HG03097 (cell line): ENCODE measurements around the gene HK3.

Source experiments
- ATAC-seq: cut with Tn5 transposase; IDR thresholded peaks from one replicate; pipeline ENCODE4 v1.9.1; 2021; ENCODE audit not compliant: unreplicated experiment, low FRiP score

The HK3 gene

DNA sequence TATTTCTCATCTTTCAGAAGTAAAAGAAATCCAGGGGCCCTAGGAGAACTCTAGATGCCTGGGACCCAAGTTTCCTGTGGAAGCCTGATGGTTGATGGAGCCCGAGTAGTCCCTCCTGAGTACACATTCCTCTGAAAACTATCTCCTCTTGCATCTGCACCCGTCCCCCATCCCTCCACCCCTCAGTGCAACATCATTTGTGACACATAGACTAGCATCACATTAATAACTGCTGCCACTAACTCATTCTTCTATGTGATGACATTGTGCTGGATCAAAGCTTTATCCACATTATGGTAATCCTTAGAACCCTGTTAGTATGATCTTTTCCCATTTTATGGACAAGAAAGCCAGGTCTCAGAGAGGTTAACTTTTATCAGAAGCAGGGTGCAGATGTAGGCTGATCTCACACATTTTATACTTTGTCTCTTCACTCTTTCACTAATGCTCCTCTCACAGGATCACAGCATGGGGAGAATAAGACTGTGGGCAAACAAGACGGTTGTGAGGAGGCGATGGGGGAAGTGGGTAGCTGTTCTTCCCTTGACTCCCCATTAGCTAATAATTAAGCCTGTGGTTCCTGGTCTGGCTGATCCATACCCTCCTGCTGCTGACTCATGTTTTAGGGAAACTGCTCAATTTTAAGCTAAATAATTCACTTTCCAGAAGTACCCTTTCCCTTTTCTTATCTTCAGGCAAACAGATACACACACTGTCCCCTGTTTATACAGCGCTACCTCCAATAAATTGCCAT, 3.9 kb upstream of the HK3 start:
- ATAC-seq, result no peak

DNA sequence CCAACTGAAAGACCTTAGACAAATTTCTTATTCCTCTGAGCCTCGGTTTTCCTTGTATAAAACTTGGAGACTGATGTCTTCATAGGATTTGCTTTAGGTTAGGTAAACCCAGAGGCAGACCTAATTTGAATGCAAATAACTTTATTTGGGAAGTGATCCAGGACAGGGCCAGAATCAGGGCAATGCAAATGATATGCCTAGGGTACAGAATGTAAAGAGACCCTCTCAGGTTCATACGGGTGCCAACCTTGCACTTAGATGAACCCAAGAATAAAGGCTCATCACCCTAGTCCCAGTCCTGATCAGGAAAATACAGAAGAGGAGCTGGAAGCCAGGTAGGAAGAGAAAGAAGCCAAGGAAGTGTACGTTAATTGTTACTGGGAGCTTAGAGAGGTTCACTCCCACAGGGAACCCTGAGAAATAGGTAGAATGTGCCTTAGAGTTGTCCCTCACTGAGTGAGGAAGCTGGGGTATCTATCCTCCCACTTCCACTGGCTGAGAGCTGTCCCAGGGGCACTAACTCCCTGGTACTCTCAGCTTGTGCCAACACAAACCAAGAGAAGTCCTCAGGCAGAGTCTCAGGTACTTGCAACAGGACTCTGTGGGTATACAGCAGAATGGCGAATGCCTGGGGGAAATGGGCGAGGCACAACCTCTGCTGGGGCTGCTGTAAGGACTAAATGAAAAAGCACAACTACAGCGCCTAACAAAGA, 3.1 kb upstream of the HK3 start:
- ATAC-seq, result no peak

DNA sequence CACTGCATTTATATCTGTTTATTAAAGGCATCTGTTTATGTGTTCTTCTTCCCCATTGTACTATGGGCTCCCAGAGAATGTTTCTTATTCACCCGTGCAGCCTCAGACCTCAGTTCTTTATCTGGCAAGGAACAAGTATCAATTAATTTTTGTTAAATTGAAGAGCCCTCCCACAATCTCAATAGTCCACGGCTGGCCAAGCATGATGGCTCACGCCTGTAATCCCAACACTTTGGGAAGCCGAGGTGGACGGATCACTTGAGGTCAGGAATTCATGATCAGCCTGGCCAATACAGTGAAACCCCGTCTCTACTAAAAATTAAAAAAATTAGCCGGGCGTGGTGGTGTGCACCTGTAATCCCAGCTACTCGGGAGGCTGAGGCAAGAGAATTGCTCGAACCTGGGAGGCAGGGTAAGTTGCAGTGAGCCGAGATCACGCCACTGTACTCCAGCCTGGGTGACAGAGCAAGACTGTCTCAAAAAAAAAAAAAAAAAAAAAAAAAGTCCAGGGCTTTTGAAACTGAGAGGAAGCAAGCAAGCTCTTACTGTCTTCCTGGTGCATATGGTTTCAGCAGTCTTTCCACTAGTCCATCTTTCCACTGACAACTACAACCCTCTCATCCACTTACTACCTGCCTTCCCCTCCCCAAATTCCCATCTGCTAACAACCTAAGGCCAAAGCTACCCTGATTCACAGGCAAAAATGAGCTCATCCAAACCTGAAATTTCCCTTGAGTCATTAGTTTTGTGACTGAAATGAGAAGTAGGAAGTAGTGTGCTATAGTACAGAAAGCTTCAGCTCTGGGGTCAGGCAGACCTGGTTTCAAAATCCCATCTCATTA, 2.3 kb upstream of the HK3 start:
- no peak for ATAC-seq

DNA sequence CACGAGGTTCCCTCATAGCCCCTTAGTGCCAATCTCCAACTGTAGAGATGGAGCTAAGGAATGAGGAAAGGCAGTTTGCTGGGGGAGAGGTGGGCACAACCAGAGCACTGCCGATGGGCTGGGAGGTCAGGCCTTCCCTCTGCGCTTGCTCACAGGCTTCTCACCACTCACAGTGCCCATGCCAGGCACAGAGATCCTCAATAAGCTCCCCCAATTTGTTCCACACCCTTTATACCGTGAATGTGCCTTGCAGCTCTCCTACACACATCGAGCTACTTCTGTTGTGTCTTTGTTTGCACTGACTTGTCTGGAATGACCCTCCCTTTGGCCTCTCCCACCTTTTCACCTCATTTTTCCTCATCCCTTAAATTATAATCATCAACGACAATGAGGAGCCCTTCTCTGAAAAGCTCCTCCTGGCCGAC, 1.6 kb upstream of the HK3 start:
- ATAC-seq, result no peak

DNA sequence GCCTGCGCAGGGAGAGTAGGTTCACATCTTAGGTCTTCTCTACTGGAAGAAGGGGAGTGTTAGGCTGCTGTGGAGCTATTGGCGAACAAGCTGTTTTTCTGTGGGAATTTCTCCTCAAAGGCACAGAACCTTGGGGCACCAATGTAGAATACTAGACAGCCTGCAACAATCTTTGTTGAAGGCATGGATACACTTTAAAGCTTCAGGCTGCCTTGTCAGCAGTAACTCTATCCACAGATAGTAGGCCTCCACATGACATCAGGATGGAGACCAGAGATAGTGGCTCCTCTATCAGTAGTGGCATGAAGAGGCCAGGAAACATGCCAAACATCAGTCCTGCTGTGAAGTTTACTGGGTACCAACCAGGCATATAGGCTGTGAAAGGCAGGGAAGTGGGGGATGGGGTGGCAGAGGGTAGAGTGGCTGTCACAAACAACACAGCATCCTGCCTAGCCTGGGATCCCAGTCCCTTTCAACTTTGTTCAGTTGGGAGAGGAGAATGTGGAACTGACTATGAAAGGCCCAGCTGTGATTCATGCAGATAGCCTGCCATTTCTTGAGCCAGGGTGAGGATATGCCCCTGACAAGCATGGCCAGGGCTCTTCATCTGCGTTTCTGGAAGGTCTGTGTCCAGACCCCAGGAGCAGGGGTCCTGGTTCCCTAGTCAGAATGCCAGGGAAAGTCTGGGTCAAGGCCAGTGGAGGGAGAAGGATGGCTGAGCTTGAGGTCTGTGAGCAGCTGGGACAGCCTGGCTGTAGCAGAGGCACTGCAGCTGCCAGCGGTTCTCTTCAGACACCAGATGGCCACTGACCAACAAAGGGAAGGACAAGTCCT, 1.0 kb upstream of the HK3 start:
- ATAC-seq, result no peak

DNA sequence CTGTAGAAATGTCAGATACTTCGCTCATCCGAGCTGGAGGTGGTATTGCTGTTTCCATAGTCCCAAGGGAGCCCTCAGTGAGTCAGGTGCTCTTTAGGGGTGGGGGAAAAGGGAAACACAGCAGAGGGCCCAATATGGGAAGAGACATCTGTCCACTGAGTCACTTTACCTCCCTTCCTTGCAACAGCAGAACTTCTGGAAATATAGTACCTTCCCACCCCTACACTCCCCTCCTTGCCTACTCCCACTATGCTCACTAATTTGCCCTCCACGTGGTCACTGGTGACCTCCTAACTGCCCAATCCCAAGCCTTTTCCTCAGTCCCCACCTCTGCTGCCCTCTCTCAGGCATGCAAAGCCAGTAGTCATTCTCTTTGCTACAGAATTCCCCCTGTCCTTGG, 1.9 kb downstream of the HK3 start:
- no peak for ATAC-seq

DNA sequence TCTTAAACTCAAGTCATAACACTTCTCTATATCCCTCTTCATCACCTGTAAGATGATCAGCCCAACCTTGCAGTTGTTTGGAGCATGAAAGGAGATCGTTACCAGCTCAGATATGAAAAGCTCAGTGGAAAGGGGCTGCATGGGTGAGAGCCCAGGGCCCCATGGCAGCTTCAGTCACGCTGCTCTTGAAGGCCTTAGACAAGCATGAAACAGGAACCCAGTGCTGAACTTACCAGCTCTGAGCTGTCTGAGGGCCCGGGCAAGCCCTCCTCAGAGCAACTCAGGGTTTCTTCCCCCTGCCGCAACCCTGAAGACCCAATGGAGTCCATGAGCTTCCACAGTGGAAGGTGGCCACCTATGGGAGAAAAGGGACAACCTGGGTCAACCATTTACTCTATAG, 3.3 kb downstream of the HK3 start:
- ATAC-seq, result no peak

DNA sequence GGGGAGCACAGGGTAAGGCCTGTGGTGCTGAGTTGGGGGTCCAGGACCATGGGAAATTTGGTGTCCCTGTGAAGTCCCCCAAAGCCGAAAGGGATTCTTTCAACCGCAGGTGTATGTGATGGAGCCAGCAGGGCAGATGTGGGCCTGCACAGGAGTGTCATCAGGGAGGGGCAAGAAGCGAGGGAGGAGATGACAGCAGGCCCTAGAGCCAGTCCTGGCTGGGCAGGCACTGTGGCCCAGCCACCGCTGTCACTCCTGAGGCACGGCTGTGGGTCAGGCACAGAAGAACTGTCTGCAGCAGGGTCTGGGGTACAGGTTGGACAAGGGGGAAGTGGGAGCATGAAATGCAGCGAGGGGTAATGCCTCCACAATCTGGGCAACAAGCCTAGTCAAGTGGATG, 4.8 kb downstream of the HK3 start:
- no peak for ATAC-seq

DNA sequence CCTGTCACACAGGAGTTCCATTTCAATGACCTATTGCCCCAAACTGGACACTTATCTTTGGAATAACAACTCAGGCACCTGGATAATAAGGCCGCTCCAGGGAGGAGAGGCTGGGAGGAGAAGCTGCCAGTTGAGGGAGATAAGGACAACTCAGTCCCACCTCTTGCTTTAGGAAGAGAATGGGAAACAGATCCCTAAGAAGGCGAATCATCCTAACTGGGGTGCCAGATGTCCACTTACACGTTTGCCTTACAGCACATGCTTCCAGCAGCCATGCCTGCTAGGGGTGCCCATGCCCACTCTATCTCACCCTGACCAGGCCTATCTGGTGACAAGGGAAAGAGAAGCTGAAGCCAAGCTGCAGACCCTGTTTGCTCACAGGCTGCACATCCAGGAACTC, 6.5 kb downstream of the HK3 start:
- no peak for ATAC-seq

DNA sequence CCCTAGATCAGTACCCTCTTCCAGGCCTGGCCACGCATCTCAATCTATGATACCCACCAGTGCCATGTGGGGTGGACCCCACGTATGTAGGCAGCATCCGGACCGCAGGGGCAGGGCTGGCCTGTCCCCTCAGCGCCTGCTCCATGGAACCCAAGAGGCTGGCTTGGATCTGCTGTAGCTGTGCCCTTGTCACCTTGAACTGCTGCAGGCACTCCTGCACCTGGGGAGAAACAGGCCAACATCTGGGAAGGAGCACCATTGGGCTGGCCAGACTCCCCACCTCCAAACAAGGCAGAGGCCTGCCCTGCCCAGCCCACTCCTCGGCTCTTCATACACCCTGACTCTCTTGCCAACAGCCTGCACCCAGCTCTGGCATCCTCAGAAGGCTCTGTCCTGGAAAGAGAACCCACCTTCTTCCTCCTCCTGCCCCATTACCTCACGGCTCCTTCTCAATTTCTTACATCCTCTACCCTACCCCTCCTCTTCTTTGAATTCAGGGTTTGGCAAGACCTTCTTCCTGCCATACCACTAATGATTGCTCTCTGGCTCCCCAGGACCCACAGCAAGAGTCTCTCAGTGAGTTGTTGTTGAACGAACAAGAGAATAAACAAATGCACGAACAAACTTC, 7.7 kb downstream of the HK3 start:
- no peak for ATAC-seq

DNA sequence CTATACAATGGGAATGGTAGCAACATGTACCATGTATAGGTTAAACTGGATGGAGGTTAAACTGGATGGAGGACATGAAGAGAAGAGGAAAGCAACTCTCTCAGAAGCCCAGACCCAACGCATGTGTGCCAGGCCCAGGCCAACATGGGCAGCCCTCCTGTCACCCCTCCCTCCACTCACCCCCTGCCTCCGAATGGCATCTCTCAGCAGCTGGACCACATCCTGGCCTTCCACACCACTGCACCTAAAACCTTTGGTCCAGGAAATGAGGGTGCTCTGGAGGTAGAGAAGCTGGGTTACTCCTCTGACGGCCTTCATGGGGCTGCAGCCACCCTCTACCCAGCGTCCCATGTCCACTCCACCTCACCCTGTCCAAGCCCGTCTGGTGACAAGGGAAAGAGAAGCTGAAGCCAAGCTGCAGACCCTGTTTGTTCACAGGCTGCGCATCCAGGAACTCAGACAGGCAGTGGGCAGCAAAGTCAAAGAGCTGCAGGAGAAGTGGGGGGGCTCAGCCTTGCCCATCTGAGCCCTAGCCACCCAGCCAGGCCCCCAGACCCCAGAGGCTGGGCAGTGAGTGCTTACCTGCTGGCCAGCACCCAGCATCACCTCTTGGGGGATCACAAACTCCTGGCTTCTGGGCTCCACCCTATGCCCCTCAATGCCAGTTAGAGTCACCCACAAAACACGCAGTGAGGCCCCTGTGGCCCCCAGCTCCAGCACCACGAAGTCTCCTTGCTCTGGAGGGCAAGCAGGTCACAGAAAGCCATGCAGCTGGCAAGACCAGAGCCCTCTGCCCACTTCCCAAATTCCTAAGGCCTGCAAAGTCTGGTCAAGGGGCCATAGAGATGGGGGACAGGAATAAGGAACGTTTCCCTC, 8.5 kb downstream of the HK3 start:
- ATAC-seq, result no peak

DNA sequence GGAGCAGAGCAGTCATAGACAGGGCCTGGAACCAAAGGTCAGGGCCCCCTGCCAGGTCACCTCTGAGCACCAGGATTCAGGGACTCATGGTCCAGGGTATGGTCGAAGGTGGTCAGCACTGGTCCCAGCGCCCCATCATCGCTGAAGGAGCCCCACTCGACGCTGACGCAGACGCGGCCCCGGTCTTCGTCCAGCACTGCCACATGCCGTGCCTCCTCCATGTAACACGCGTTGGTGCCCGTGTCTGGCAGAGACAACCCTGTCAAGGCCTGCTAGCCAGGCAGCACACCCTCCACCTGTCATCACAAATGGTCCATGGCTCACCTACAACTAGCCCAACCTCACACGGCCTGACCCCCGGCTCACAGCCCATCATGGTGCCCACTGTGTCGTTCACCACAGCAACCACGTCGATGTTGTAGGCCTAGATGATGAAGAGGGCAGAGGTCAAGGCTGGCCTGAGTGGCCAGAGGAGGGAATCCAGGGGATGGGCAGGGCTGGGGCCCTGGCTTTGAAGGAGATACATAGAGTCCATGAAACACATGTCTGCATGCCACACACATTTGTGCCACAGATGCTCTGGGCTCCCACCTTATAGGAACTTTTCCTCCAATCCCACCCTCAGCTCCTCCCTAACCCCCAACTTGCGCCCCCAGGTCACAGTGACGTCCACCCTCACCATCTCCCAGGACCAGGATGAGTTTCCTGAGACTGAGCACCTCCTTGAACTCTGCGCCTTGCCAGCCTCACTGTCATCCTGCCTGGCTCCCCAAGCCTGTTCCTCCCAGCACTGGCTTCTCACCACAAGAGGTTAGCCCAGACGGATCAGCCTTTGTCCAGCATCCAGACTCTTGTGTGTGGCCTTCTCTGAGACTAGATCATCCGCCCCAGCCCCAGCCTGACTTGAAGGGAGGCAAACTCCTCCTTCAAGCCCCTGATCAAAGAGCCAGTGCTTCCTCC, 9.5 kb downstream of the HK3 start:
- ATAC-seq, result no peak

DNA sequence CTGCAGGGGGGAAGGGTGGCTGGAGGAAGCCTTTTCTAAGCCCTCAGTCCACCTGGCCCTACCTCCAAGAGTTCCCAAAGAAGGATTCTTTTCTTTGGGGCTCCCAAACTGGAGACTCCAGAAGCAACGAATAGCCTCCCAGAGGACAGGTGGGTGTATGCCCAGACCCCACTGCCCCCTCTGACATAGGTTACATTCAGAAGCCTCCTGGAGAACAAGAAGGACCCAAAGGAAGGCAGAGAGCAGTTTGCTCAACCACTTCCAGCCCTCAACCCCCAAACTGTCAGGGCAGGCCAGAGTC, 10.3 kb downstream of the HK3 start:
- ATAC-seq, result no peak

DNA sequence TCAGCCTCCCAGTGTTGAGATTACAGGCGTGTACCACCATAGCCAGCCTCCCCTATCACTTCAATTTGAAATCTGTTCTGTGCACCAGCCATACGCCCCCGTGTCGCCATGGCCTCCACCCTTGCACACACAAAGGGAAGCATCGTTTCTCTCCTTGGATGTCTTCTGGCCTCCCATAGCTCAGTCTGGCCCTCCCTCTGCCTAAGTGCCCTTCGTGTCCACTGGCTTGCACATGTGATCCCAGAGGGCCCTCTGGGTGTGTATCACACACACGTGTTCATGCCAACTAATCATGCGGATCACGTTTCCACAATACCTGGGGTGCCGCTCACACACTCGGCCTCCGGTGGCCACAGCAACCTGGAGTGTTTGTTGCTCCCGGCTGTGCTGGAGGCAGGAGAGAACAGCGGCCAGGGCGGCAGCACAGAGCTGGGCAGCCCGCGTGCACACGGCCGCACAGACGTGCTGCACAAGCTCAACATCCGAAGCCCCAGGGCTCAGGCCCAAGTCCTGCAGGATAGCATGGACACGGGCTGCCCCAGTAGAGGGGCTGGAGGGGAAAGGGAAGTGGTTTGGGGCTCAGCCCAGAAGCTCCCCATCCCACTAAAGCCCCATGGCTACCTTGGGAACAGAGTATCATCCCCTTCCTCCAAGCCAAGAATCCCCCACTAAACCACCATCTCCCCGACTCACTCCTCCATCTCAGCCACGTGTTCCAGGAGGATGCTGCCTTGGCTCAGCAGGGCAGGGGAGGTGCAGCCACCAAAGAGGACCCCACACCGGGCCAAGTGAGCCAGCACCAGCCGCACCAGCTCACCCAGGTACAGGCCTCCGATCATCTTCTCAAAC, 10.9 kb downstream of the HK3 start:
- no peak for ATAC-seq

DNA sequence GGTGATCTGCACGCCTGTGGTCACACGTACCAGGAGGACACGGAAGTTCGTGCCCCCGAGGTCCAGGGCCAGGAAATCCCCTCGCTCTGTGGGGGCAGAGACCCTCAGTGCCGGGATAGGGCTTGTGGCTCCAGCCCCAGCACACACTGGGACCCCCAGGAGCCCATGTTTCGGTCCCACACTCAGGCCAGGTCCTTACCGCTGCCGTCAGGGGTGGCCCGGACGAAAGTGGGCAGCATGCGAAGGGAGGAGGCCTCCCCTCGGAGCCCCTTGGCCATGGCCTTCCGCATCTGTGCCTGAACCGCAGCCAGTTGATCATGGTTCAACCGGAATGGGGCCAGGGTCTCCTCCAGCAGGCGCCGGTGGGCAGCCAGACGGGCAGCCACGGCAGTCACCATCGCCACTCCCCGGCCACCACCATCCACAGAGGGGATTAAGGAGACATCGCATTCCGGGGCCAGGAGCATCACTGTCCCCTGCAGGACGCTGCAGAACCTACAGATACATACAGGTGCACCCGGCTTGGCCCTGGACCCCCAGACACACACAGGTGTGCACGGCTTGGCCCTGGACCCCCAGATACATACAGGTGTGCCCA, 11.8 kb downstream of the HK3 start:
- ATAC-seq, result no peak

DNA sequence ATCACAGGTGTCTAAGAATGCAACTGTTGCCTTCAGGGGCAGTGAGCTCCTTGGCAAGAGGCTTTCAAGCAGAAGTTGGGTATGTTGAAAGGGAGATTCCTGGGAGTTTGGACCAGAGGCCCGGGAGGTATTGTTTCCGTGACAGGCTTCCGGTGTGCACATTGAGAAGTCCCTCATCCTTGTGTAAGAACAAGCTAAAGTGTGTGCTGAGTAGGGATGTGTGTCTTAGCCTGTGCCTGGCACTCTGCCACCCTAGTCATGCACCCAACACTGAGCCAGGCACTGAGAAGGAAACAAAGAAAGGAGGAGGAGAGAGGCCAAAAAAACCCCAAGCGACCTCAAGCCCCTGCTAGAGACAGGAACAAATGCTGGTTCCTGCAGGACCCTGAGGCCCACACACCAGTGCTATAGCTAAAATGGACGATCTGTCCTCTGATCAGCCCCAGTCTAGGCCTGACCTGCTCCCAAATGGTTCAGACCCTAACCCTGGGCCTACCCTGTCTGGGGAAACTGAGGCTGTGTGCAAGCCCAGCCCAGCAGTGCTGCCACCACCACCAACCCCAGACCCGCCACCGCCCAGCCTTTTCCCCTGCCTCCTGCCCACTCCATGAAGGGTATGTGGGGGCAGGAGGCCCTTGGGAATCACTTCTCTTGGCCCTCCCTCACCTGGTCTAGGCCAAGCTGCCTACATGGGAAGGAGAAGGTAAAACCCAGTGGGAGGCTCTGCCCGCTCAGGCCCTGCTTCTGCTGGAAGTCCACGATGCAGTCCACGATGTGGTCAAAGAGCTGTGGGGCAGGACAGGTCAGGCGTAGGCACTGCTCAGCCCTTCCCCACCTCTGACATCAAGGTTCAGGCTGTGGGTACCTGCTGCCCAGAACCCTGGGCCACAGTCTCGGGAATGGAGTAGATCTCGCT, 12.6 kb downstream of the HK3 start:
- ATAC-seq, result no peak
